ENCODE measurements around the gene ELOA.

The ELOA gene

GRCh38 chr1:23795676-23796465 is 52.6 kb downstream of the ELOA start:
- no peak for DNase-seq
- Histone ChIP-seq H3K4me1 (ENCODE audit: control insufficient read depth in 1 of 2, insufficient read depth in 2 of 2, low read length in 2 of 2) (peaks cover 13 to 18% of the 10 kb centered on the region in 2 experiments), H4K91ac (ENCODE audit: low read depth, low read length) (no peak overlapping the region), H3K36me3 (ENCODE audit: control insufficient read depth in 1 of 2, insufficient read depth in 2 of 2, low read length in 2 of 2) (peaks cover 61% of the 10 kb centered on the region in 2 experiments), H2AK5ac (ENCODE audit: low read length) (no peak overlapping the region), H2AFZ (ENCODE audit: insufficient read depth, low read length, poor library complexity) (no peak overlapping the region), H3K23ac (ENCODE audit: low read length) (no peak overlapping the region), H3K27ac (ENCODE audit: low read depth, low read length) (no peak overlapping the region), H3K4me3 (ENCODE audit: low read depth, low read length) (peak overlapping the region; percentile 10), H3K4me2 (ENCODE audit: low read length) (no peak overlapping the region), H3K9me3 (ENCODE audit: insufficient read depth, low read depth, low read length) (no peaks in the 10 kb centered on the region), H3K9ac (ENCODE audit: low read length) (no peak overlapping the region), H3K79me1 (ENCODE audit: low read length) (peaks cover 16% of the 10 kb centered on the region), H3K18ac (ENCODE audit: low read length) (no peak overlapping the region), H3K14ac (ENCODE audit: low read length) (no peak overlapping the region), H3K79me2 (ENCODE audit: control insufficient read depth, insufficient read depth, low read length, poor library complexity) (peaks cover 19% of the 10 kb centered on the region), H2BK5ac (ENCODE audit: low read depth, low read length, poor library complexity) (no peak overlapping the region), H4K12ac (ENCODE audit: low read depth, low read length) (no peak overlapping the region), H3K27me3 (ENCODE audit: insufficient read depth, low read length) (no peaks in the 10 kb centered on the region), H3K4ac (ENCODE audit: low read depth, low read length) (no peak overlapping the region), H4K8ac (ENCODE audit: low read depth, low read length) (no peak overlapping the region), H2BK12ac (ENCODE audit: low read length) (no peak overlapping the region), H2BK120ac (ENCODE audit: insufficient read depth, low read length, poor library complexity) (no peak overlapping the region)
- WGBS (ENCODE audit: extremely low coverage, insufficient coverage, insufficient read length), result no CpG with 5 or more reads among the region's 16 CpGs

GRCh38 chr1:23796466-23797271 is 53.4 kb downstream of the ELOA start:
- no peak overlapping the region for H3K18ac ChIP-seq (ENCODE audit: low read length)
- H2BK5ac ChIP-seq (ENCODE audit: low read depth, low read length, poor library complexity), result no peak overlapping the region
- H2BK120ac ChIP-seq (ENCODE audit: insufficient read depth, low read length, poor library complexity), result no peak overlapping the region
- no peak overlapping the region for H3K14ac ChIP-seq (ENCODE audit: low read length)
- H3K4me1 ChIP-seq (ENCODE audit: control insufficient read depth in 1 of 2, insufficient read depth in 2 of 2, low read length in 2 of 2), result peaks cover 13 to 23% of the 10 kb centered on the region in 2 experiments
- H4K8ac ChIP-seq (ENCODE audit: low read depth, low read length), result no peak overlapping the region
- no peaks in the 10 kb centered on the region for H3K27me3 ChIP-seq (ENCODE audit: insufficient read depth, low read length)
- no peak overlapping the region for H3K23ac ChIP-seq (ENCODE audit: low read length)
- H2AFZ ChIP-seq (ENCODE audit: insufficient read depth, low read length, poor library complexity), result no peak overlapping the region
- H3K9ac ChIP-seq (ENCODE audit: low read length), result no peak overlapping the region
- H3K4me2 ChIP-seq (ENCODE audit: low read length), result no peak overlapping the region
- no peaks in the 10 kb centered on the region for H3K9me3 ChIP-seq (ENCODE audit: insufficient read depth, low read depth, low read length)
- H2BK12ac ChIP-seq (ENCODE audit: low read length), result no peak overlapping the region
- no peak overlapping the region for H4K12ac ChIP-seq (ENCODE audit: low read depth, low read length)
- H3K27ac ChIP-seq (ENCODE audit: low read depth, low read length), result no peak overlapping the region
- H3K4ac ChIP-seq (ENCODE audit: low read depth, low read length), result no peak overlapping the region
- peaks cover 14% of the 10 kb centered on the region for H3K79me2 ChIP-seq (ENCODE audit: control insufficient read depth, insufficient read depth, low read length, poor library complexity)
- no CpG with 5 or more reads among the region's 17 CpGs for WGBS (ENCODE audit: extremely low coverage, insufficient coverage, insufficient read length)
- H3K4me3 ChIP-seq (ENCODE audit: low read depth, low read length), result no peak overlapping the region
- H4K91ac ChIP-seq (ENCODE audit: low read depth, low read length), result no peak overlapping the region
- peak in 1 of 2 donors; percentile 30 for DNase-seq
- H3K79me1 ChIP-seq (ENCODE audit: low read length), result peaks cover 14% of the 10 kb centered on the region
- no peak overlapping the region for H2AK5ac ChIP-seq (ENCODE audit: low read length)
- peaks cover 61% of the 10 kb centered on the region in 2 experiments for H3K36me3 ChIP-seq (ENCODE audit: control insufficient read depth in 1 of 2, insufficient read depth in 2 of 2, low read length in 2 of 2)

- Histone ChIP-seq H3K79me1 (ENCODE audit: low read length) (peaks cover 14% of the 10 kb centered on the region), H2AK5ac (ENCODE audit: low read length) (no peak overlapping the region)
These were observed 54.5 kb downstream of the ELOA start for GRCh38 chr1:23797478-23798448.

GRCh38 chr1:23798662-23799142 is 55.4 kb downstream of the ELOA start:
- Histone ChIP-seq H3K79me1 (ENCODE audit: low read length) (peaks cover 14% of the 10 kb centered on the region), H3K18ac (ENCODE audit: low read length) (peak overlapping the region; percentile 26), H3K36me3 (ENCODE audit: control insufficient read depth in 1 of 2, insufficient read depth in 2 of 2, low read length in 2 of 2) (peaks cover 49 to 50% of the 10 kb centered on the region in 2 experiments), H3K9ac (ENCODE audit: low read length) (no peak overlapping the region), H4K91ac (ENCODE audit: low read depth, low read length) (peak overlapping the region; percentile 21), H3K4ac (ENCODE audit: low read depth, low read length) (peak overlapping the region; percentile 10), H2AK5ac (ENCODE audit: low read length) (peak overlapping the region; percentile 32), H3K27me3 (ENCODE audit: insufficient read depth, low read length) (no peaks in the 10 kb centered on the region), H2BK120ac (ENCODE audit: insufficient read depth, low read length, poor library complexity) (no peak overlapping the region), H3K79me2 (ENCODE audit: control insufficient read depth, insufficient read depth, low read length, poor library complexity) (peaks cover 7% of the 10 kb centered on the region), H3K9me3 (ENCODE audit: insufficient read depth, low read depth, low read length) (no peaks in the 10 kb centered on the region), H4K12ac (ENCODE audit: low read depth, low read length) (peak overlapping the region; percentile 37), H3K4me1 (ENCODE audit: control insufficient read depth in 1 of 2, insufficient read depth in 2 of 2, low read length in 2 of 2) (peaks cover 7 to 16% of the 10 kb centered on the region in 2 experiments), H3K14ac (ENCODE audit: low read length) (peak overlapping the region; percentile 7), H2BK5ac (ENCODE audit: low read depth, low read length, poor library complexity) (no peak overlapping the region), H2AFZ (ENCODE audit: insufficient read depth, low read length, poor library complexity) (no peak overlapping the region), H2BK12ac (ENCODE audit: low read length) (no peak overlapping the region), H4K8ac (ENCODE audit: low read depth, low read length) (no peak overlapping the region), H3K4me2 (ENCODE audit: low read length) (peak overlapping the region; percentile 96), H3K23ac (ENCODE audit: low read length) (no peak overlapping the region), H3K27ac (ENCODE audit: low read depth, low read length) (peak overlapping the region; percentile 80), H3K4me3 (ENCODE audit: low read depth, low read length) (no peak overlapping the region)
- DNase-seq, result no peak
- no CpG with 5 or more reads among the region's 12 CpGs for WGBS (ENCODE audit: extremely low coverage, insufficient coverage, insufficient read length)

More at GRCh38 chr1:23797478-23798448, 54.5 kb downstream of the ELOA start:
- no peak overlapping the region for H2BK120ac ChIP-seq (ENCODE audit: insufficient read depth, low read length, poor library complexity)
- H3K4me2 ChIP-seq (ENCODE audit: low read length), result no peak overlapping the region
- no peak overlapping the region for H3K27ac ChIP-seq (ENCODE audit: low read depth, low read length)
- H3K9me3 ChIP-seq (ENCODE audit: insufficient read depth, low read depth, low read length), result no peaks in the 10 kb centered on the region
- H3K4me3 ChIP-seq (ENCODE audit: low read depth, low read length), result no peak overlapping the region
- H3K23ac ChIP-seq (ENCODE audit: low read length), result no peak overlapping the region
- H3K4me1 ChIP-seq (ENCODE audit: control insufficient read depth in 1 of 2, insufficient read depth in 2 of 2, low read length in 2 of 2), result peaks cover 7 to 16% of the 10 kb centered on the region in 2 experiments
- no peaks in the 10 kb centered on the region for H3K27me3 ChIP-seq (ENCODE audit: insufficient read depth, low read length)
- no peak overlapping the region for H3K14ac ChIP-seq (ENCODE audit: low read length)
- H2AFZ ChIP-seq (ENCODE audit: insufficient read depth, low read length, poor library complexity), result no peak overlapping the region
- no peak overlapping the region for H4K91ac ChIP-seq (ENCODE audit: low read depth, low read length)
- no peak overlapping the region for H3K9ac ChIP-seq (ENCODE audit: low read length)
- no peak overlapping the region for H3K18ac ChIP-seq (ENCODE audit: low read length)
- no peak overlapping the region for H3K4ac ChIP-seq (ENCODE audit: low read depth, low read length)
- H2BK5ac ChIP-seq (ENCODE audit: low read depth, low read length, poor library complexity), result no peak overlapping the region
- H3K36me3 ChIP-seq (ENCODE audit: control insufficient read depth in 1 of 2, insufficient read depth in 2 of 2, low read length in 2 of 2), result peaks cover 57 to 58% of the 10 kb centered on the region in 2 experiments
- no peak overlapping the region for H4K8ac ChIP-seq (ENCODE audit: low read depth, low read length)
- no peak overlapping the region for H4K12ac ChIP-seq (ENCODE audit: low read depth, low read length)
- H3K79me2 ChIP-seq (ENCODE audit: control insufficient read depth, insufficient read depth, low read length, poor library complexity), result peaks cover 7% of the 10 kb centered on the region
- WGBS (ENCODE audit: extremely low coverage, insufficient coverage, insufficient read length), result no CpG with 5 or more reads among the region's 20 CpGs
- no peak overlapping the region for H2BK12ac ChIP-seq (ENCODE audit: low read length)
- DNase-seq, result no peak

All from trophoblast cell (in vitro differentiated cells and primary cell).